Smooth muscle cell (in vitro differentiated cells): ENCODE results near the gene AIRE. TPM values are rescaled to one million over a fixed set of nuclear protein-coding genes. Genes with fewer than 3 reads are reported as not detected.

Experiments used
- DNase-seq: peaks from one replicate; lab custom pipeline; 2025; ENCODE audit not compliant: unreplicated experiment; lab: John Stamatoyannopoulos, UW
- H2AFZ ChIP-seq: fragments of 200-600 bp; sonication (generic); 2 replicates; pipeline ENCODE4 v1.6.0; 2016; ENCODE audit warnings: antibody characterized with exemption, low read depth, mild to moderate bottlenecking
- H3F3A ChIP-seq: fragments of 200-600 bp; sonication (generic); 2 replicates; pipeline ENCODE4 v1.6.0; 2017; ENCODE audit warnings: antibody characterized with exemption, low read depth
- H3K27ac ChIP-seq: fragments of 200-600 bp; sonication (generic); 2 replicates; pipeline ENCODE4 v1.5.1; 2016; ENCODE audit warnings: low read depth, mild to moderate bottlenecking
- H3K27me3 ChIP-seq: fragments of 200-600 bp; sonication (generic); 2 replicates; pipeline ENCODE4 v1.6.1; 2016; ENCODE audit warnings: low read depth, mild to moderate bottlenecking
- H3K36me3 ChIP-seq: fragments of 200-600 bp; sonication (generic); 2 replicates; pipeline ENCODE4 v1.5.1; 2016; ENCODE audit warnings: low read depth
- H3K4me1 ChIP-seq: fragments of 200-600 bp; sonication (generic); 2 replicates; pipeline ENCODE4 v1.5.1; 2016; ENCODE audit warnings: low read depth
- H3K4me2 ChIP-seq: fragments of 200-600 bp; sonication (generic); 2 replicates; pipeline ENCODE4 v1.6.0; 2016; ENCODE audit warnings: mild to moderate bottlenecking
- H3K4me3 ChIP-seq: fragments of 200-600 bp; sonication (generic); 2 replicates; pipeline ENCODE4 v1.5.1; 2016; ENCODE audit warnings: mild to moderate bottlenecking
- H3K79me2 ChIP-seq: fragments of 200-600 bp; sonication (generic); 2 replicates; pipeline ENCODE4 v1.6.0; 2016; ENCODE audit warnings: low read depth, mild to moderate bottlenecking
- H3K9ac ChIP-seq: fragments of 200-600 bp; sonication (generic); 2 replicates; pipeline ENCODE4 v1.6.0; 2016; ENCODE audit warnings: low read depth
- H3K9me3 ChIP-seq: fragments of 200-600 bp; sonication (generic); replicated peaks from 2 replicates; pipeline ENCODE4 v1.5.1; 2016; ENCODE audit warnings: low read depth
- H4K20me1 ChIP-seq: fragments of 200-600 bp; sonication (generic); 2 replicates; pipeline ENCODE4 v1.6.0; 2016; ENCODE audit warnings: low read depth
- CTCF ChIP-seq: fragments of 200-600 bp; sonication (generic); IDR thresholded peaks from 2 replicates; pipeline ENCODE4 v1.5.1; 2017; ENCODE audit warnings: borderline replicate concordance, mild to moderate bottlenecking, antibody characterized with exemption; ENCODE audit not compliant: insufficient read depth, poor library complexity, severe bottlenecking
- WGBS: methylation state at CpG from one replicate; pipeline ENCODE4 v1.1.7; 2016; ENCODE audit warnings: low lambda C conversion rate; 5-methylcytosine and 5-hydroxymethylcytosine counted together
- polyA plus RNA-seq: library from polyadenylated mRNA; unstranded; fragments of >200 nt; fragmentation: Nextera tagmentation; extraction: Ambion mirVana; gene quantifications from 2 replicates; pipeline ENCODE4 v1.2.1, GENCODE V29; 2016
- total RNA-seq: library from RNA; depleted of rRNA; stranded (reverse); fragments of >200 nt; gene quantifications from 2 replicates; pipeline ENCODE4 v1.2.3, GENCODE V29; 2014

The AIRE gene
- total and polyA plus RNA-seq, 2 experiments from 2014 or later: 0.27 to 1.1 TPM

GRCh38 chr21:44288251-44289110 is 2.8 kb downstream of the AIRE start:
- no peaks in the 10 kb centered on the region for H3K27me3 ChIP-seq
- no peak for TF ChIP-seq CTCF

GRCh38 chr21:44289381-44290010 is 3.8 kb downstream of the AIRE start:
- Histone ChIP-seq H4K20me1 (no peaks in the 10 kb centered on the region), H3K4me2 (no peak overlapping the region), H3K36me3 (no peaks in the 10 kb centered on the region), H2AFZ (no peak overlapping the region), H3K79me2 (no peaks in the 10 kb centered on the region), H3K9me3 (no peaks in the 10 kb centered on the region), H3K27ac (no peak overlapping the region), H3K27me3 (no peaks in the 10 kb centered on the region), H3K4me3 (no peak overlapping the region), H3K9ac (no peak overlapping the region), H3K4me1 (no peaks in the 10 kb centered on the region), H3F3A (no peaks in the 10 kb centered on the region)
- no peak for TF ChIP-seq CTCF
- no peak for DNase-seq
- WGBS: 84% methylated on average over 24 of the region's 24 CpGs

More at GRCh38 chr21:44288251-44289110, 2.8 kb downstream of the AIRE start:
- no peaks in the 10 kb centered on the region for H3F3A ChIP-seq
- no peak overlapping the region for H3K9ac ChIP-seq
- no peak overlapping the region for H3K4me3 ChIP-seq
- no peak for DNase-seq
- H4K20me1 ChIP-seq: no peaks in the 10 kb centered on the region
- 85% methylated on average over 23 of the region's 23 CpGs for WGBS
- H3K4me2 ChIP-seq: no peak overlapping the region
- H3K79me2 ChIP-seq: no peaks in the 10 kb centered on the region
- H2AFZ ChIP-seq: no peak overlapping the region
- no peak overlapping the region for H3K27ac ChIP-seq
- H3K36me3 ChIP-seq: no peaks in the 10 kb centered on the region
- no peaks in the 10 kb centered on the region for H3K9me3 ChIP-seq
- peaks cover 4% of the 10 kb centered on the region for H3K4me1 ChIP-seq

- H3K9me3 ChIP-seq: no peaks in the 10 kb centered on the region
- H3K4me1 ChIP-seq: no peaks in the 10 kb centered on the region
- TF ChIP-seq CTCF: no peak
- DNase-seq: no peak
- H3K4me2 ChIP-seq: no peak overlapping the region
- H3K36me3 ChIP-seq: no peaks in the 10 kb centered on the region
- H4K20me1 ChIP-seq: no peaks in the 10 kb centered on the region
- no peak overlapping the region for H2AFZ ChIP-seq
- H3K9ac ChIP-seq: no peak overlapping the region
- no peaks in the 10 kb centered on the region for H3K79me2 ChIP-seq
- H3K27ac ChIP-seq: no peak overlapping the region
- 90% methylated on average over 16 of the region's 16 CpGs for WGBS
- H3K27me3 ChIP-seq: no peaks in the 10 kb centered on the region
- H3K4me3 ChIP-seq: no peak overlapping the region
- no peaks in the 10 kb centered on the region for H3F3A ChIP-seq
Observed at GRCh38 chr21:44290327-44291077, 4.8 kb downstream of the AIRE start.
